A673 (cell line): Measurements from ENCODE around the gene GLS. TPM values are rescaled to one million over a fixed set of nuclear protein-coding genes. Genes with fewer than 3 reads are reported as not detected.

ENCODE experiments used
- BruUV-seq: library from RNA; stranded (reverse); fragments of 400-500 nt; replicated peaks from 2 replicates; lab custom pipeline; 2021; lab: Mats Ljungman, UMichigan
- CTCF ChIA-PET: fragments of 300-600 bp; sonication (Branson Sonifier 250); formaldehyde crosslinking; loops from one replicate; lab custom pipeline; 2022; ENCODE audit warnings: antibody characterized with exemption; lab: Charles Lee
- POLR2A ChIA-PET: fragments of 300-600 bp; sonication (Branson Sonifier 250); formaldehyde crosslinking; loops from one replicate; lab custom pipeline; 2022; ENCODE audit warnings: antibody characterized with exemption; ENCODE audit not compliant: low non-redundant PET; lab: Charles Lee
- DNase-seq: peaks from one replicate; pipeline ENCODE4 v3.0.0-alpha.2; 2015; ENCODE audit warnings: low spot score
- H3K27ac ChIP-seq: fragments of 200-600 bp; sonication (generic); 2 replicates; pipeline ENCODE4 v1.5.1; 2016; ENCODE audit warnings: mixed run types, low read depth, mild to moderate bottlenecking, mixed read lengths, antibody characterized with exemption, low read length; ENCODE audit not compliant: poor library complexity, severe bottlenecking
- H3K27me3 ChIP-seq: fragments of 200-600 bp; sonication (generic); replicated peaks from 2 replicates; pipeline ENCODE4 v1.6.1; 2017; ENCODE audit warnings: mixed run types, low read depth, mild to moderate bottlenecking, mixed read lengths, antibody characterized with exemption, low read length; ENCODE audit not compliant: insufficient read depth, poor library complexity
- H3K36me3 ChIP-seq: fragments of 200-600 bp; sonication (generic); 2 replicates; pipeline ENCODE4 v1.6.1; 2016; ENCODE audit warnings: mixed run types, mild to moderate bottlenecking, mixed read lengths, antibody characterized with exemption, low read length; ENCODE audit not compliant: insufficient read depth, poor library complexity, severe bottlenecking
- H3K4me1 ChIP-seq: fragments of 200-600 bp; sonication (generic); 2 replicates; pipeline ENCODE4 v1.6.1; 2017; ENCODE audit warnings: mixed run types, mild to moderate bottlenecking, mixed read lengths, antibody characterized with exemption, low read length; ENCODE audit not compliant: insufficient read depth, poor library complexity, severe bottlenecking
- H3K4me3 ChIP-seq: fragments of 200-600 bp; sonication (generic); 2 replicates; pipeline ENCODE4 v1.5.1; 2016; ENCODE audit warnings: low read depth, mixed run types, mild to moderate bottlenecking, mixed read lengths, low read length; ENCODE audit not compliant: poor library complexity, severe bottlenecking
- H3K9me3 ChIP-seq: fragments of 200-600 bp; sonication (generic); 2 replicates; pipeline ENCODE4 v1.6.1; 2016; ENCODE audit warnings: mixed run types, low read depth, mild to moderate bottlenecking, mixed read lengths, antibody characterized with exemption, low read length; ENCODE audit not compliant: poor library complexity, severe bottlenecking
- CTCF ChIP-seq: fragments of 300-800, 200-600 bp; sonication (generic); conservative IDR thresholded peaks from 2 replicates; pipeline ENCODE4 v1.5.1; 2017; ENCODE audit warnings: low read depth, mild to moderate bottlenecking, antibody characterized with exemption, low read length, moderate library complexity, mixed read lengths
- EZH2 ChIP-seq: fragments of 200-600 bp; sonication (generic); IDR thresholded peaks from 2 replicates; pipeline ENCODE4 v1.6.1; 2017; ENCODE audit warnings: borderline replicate concordance, low read depth, mild to moderate bottlenecking, mixed read lengths, antibody characterized with exemption, low read length; ENCODE audit not compliant: poor library complexity, severe bottlenecking
- intact Hi-C: fragments of 100-400 bp; cut with micrococcal nuclease; formaldehyde crosslinking; loops from one replicate; pipeline ENCODE4 v1.10.0; 2022; ENCODE audit not compliant: unreplicated experiment
- total RNA-seq: library from RNA; stranded (reverse); gene quantifications from 2 replicates; pipeline ENCODE4 v1.2.3, GENCODE V29; 2021

The GLS gene
- total RNA-seq, 1 experiment from 2014 or later = 116 TPM

- ChIA-PET CTCF (no interaction called here), POLR2A (no interaction called here)
- intact Hi-C loops = no loop called here
- H3K9me3 ChIP-seq = no peaks in the 10 kb centered on the region
- peaks cover 16% of the 10 kb centered on the region for H3K4me1 ChIP-seq
- no peaks in the 10 kb centered on the region for H3K36me3 ChIP-seq
- BruUV-seq = no TSS peak
- TF ChIP-seq EZH2 (no peak), CTCF (no peak)
- H3K4me3 ChIP-seq = no peak overlapping the region
- DNase-seq = no peak
- H3K27me3 ChIP-seq = no peaks in the 10 kb centered on the region
- no peak overlapping the region for H3K27ac ChIP-seq
Observed at GRCh38 chr2:190875891-190876290, 4.7 kb upstream of the GLS start.

- intact Hi-C loops = no loop called here
- no peak for DNase-seq
- no peaks in the 10 kb centered on the region for H3K9me3 ChIP-seq
- ChIA-PET POLR2A (no interaction called here), CTCF (no interaction called here)
- no peak overlapping the region for H3K4me3 ChIP-seq
- no peak overlapping the region for H3K27ac ChIP-seq
- H3K36me3 ChIP-seq = no peaks in the 10 kb centered on the region
- BruUV-seq = no TSS peak
- peaks cover 16% of the 10 kb centered on the region for H3K4me1 ChIP-seq
- no peaks in the 10 kb centered on the region for H3K27me3 ChIP-seq
- TF ChIP-seq CTCF (no peak), EZH2 (no peak)
Observed at GRCh38 chr2:190876631-190877030, 4.0 kb upstream of the GLS start.

GRCh38 chr2:190877436-190877835, 3.2 kb upstream of the GLS start:
- ChIA-PET CTCF (no interaction called here), POLR2A (no interaction called here)
- H3K4me3 ChIP-seq = no peak overlapping the region
- no peaks in the 10 kb centered on the region for H3K36me3 ChIP-seq
- H3K9me3 ChIP-seq = no peaks in the 10 kb centered on the region
- peaks cover 16% of the 10 kb centered on the region for H3K4me1 ChIP-seq
- H3K27me3 ChIP-seq = no peaks in the 10 kb centered on the region
- TF ChIP-seq EZH2 = no peak
- TF ChIP-seq CTCF = no peak
- no TSS peak for BruUV-seq
- no peak overlapping the region for H3K27ac ChIP-seq
- intact Hi-C loops = no loop called here
- no peak for DNase-seq
